Measurements from ENCODE around the gene CRB1.

The CRB1 gene

GRCh38 chr1:197464044-197464443 is 196.0 kb downstream of the CRB1 start:
- no peaks in the 10 kb centered on the region for H3K27me3 ChIP-seq (ENCODE audit: low read length)
- H3K79me2 ChIP-seq (ENCODE audit: insufficient read depth, low read length): no peaks in the 10 kb centered on the region
- no peak overlapping the region for H3K4me3 ChIP-seq (ENCODE audit: insufficient read depth, low read length, poor library complexity, severe bottlenecking)
- TF ChIP-seq EZH2phosphoT487 (conservative IDR thresholded peaks at IDR 0.05; ENCODE audit: low read length) (no peak), CTCF (IDR thresholded peaks at IDR 0.05; ENCODE audit: insufficient read depth, low read length, poor library complexity, severe bottlenecking) (no peak)
- H3K9me2 ChIP-seq (replicated peaks; ENCODE audit: insufficient read depth, low read length): no peaks in the 10 kb centered on the region
- no peak overlapping the region for H3K27ac ChIP-seq (ENCODE audit: low read depth, low read length)
- no peaks in the 10 kb centered on the region for H3K36me3 ChIP-seq (ENCODE audit: low read length)
- H4K20me1 ChIP-seq (ENCODE audit: low read depth, low read length): no peaks in the 10 kb centered on the region
- no peak overlapping the region for H2AFZ ChIP-seq (ENCODE audit: low read depth, low read length, severe bottlenecking)
- H3F3A ChIP-seq (ENCODE audit: insufficient read depth): no peaks in the 10 kb centered on the region
- H3K9me3 ChIP-seq (ENCODE audit: insufficient read depth, low read length): no peaks in the 10 kb centered on the region
- no peak overlapping the region for H3K9ac ChIP-seq (ENCODE audit: low read length)
- H3K4me2 ChIP-seq (ENCODE audit: low read depth, low read length, poor library complexity, severe bottlenecking): no peak overlapping the region

- no peak for TF ChIP-seq CTCF (IDR thresholded peaks at IDR 0.05; ENCODE audit: insufficient read depth, low read length, poor library complexity, severe bottlenecking)
- TF ChIP-seq EZH2phosphoT487 (conservative IDR thresholded peaks at IDR 0.05; ENCODE audit: low read length): no peak
- H2AFZ ChIP-seq (ENCODE audit: low read depth, low read length, severe bottlenecking): no peak overlapping the region
- H3K27ac ChIP-seq (ENCODE audit: low read depth, low read length): no peak overlapping the region
- no peaks in the 10 kb centered on the region for H3K27me3 ChIP-seq (ENCODE audit: low read length)
- no peaks in the 10 kb centered on the region for H3K36me3 ChIP-seq (ENCODE audit: low read length)
- no peak overlapping the region for H3K9ac ChIP-seq (ENCODE audit: low read length)
- H3K4me3 ChIP-seq (ENCODE audit: insufficient read depth, low read length, poor library complexity, severe bottlenecking): no peak overlapping the region
- no peaks in the 10 kb centered on the region for H3F3A ChIP-seq (ENCODE audit: insufficient read depth)
- H3K79me2 ChIP-seq (ENCODE audit: insufficient read depth, low read length): no peaks in the 10 kb centered on the region
- H3K4me2 ChIP-seq (ENCODE audit: low read depth, low read length, poor library complexity, severe bottlenecking): no peak overlapping the region
- no peaks in the 10 kb centered on the region for H3K9me2 ChIP-seq (replicated peaks; ENCODE audit: insufficient read depth, low read length)
- no peaks in the 10 kb centered on the region for H4K20me1 ChIP-seq (ENCODE audit: low read depth, low read length)
- no peaks in the 10 kb centered on the region for H3K9me3 ChIP-seq (ENCODE audit: insufficient read depth, low read length)
Observed at GRCh38 chr1:197465528-197466327, 197.7 kb downstream of the CRB1 start.

- no peaks in the 10 kb centered on the region for H3K36me3 ChIP-seq (ENCODE audit: low read length)
- no peak overlapping the region for H2AFZ ChIP-seq (ENCODE audit: low read depth, low read length, severe bottlenecking)
- no peaks in the 10 kb centered on the region for H3K9me2 ChIP-seq (replicated peaks; ENCODE audit: insufficient read depth, low read length)
- H3K9me3 ChIP-seq (ENCODE audit: insufficient read depth, low read length): no peaks in the 10 kb centered on the region
- TF ChIP-seq CTCF (IDR thresholded peaks at IDR 0.05; ENCODE audit: insufficient read depth, low read length, poor library complexity, severe bottlenecking) (no peak), EZH2phosphoT487 (conservative IDR thresholded peaks at IDR 0.05; ENCODE audit: low read length) (no peak)
- H4K20me1 ChIP-seq (ENCODE audit: low read depth, low read length): no peaks in the 10 kb centered on the region
- H3K27me3 ChIP-seq (ENCODE audit: low read length): no peaks in the 10 kb centered on the region
- no peak overlapping the region for H3K9ac ChIP-seq (ENCODE audit: low read length)
- no peak overlapping the region for H3K4me3 ChIP-seq (ENCODE audit: insufficient read depth, low read length, poor library complexity, severe bottlenecking)
- no peaks in the 10 kb centered on the region for H3F3A ChIP-seq (ENCODE audit: insufficient read depth)
- H3K27ac ChIP-seq (ENCODE audit: low read depth, low read length): no peak overlapping the region
- H3K79me2 ChIP-seq (ENCODE audit: insufficient read depth, low read length): no peaks in the 10 kb centered on the region
- no peak overlapping the region for H3K4me2 ChIP-seq (ENCODE audit: low read depth, low read length, poor library complexity, severe bottlenecking)
Observed at GRCh38 chr1:197466813-197467212, 198.8 kb downstream of the CRB1 start.

All from SU-DHL-6 (cell line).